K562 (cell line): ENCODE measurements around the gene CEACAM20. TPM values are rescaled to one million over a fixed set of nuclear protein-coding genes. Genes with fewer than 3 reads are reported as not detected.

ENCODE experiments used
- BCL6 ChIP-seq: fragments of 250-450 bp; sonication (Bioruptor Pico); IDR thresholded peaks from 2 replicates; pipeline ENCODE4 v1.4.0; 2020
- CSDE1 ChIP-seq, 2 experiments: fragments of 450-650 bp; IDR thresholded peaks; 2 replicates each; pipeline ENCODE4 v1.6.1; 2016; ENCODE audit warnings: mild to moderate bottlenecking in 1 of 2
- E2F8 ChIP-seq: fragments of 450-650 bp; IDR thresholded peaks from 2 replicates; pipeline ENCODE4 v1.7.1; 2018; ENCODE audit warnings: mild to moderate bottlenecking, low read depth; ENCODE audit not compliant: partially characterized antibody
- EGR1 ChIP-seq: fragments of 450-650 bp; conservative IDR thresholded peaks from 2 replicates; pipeline ENCODE4 v1.6.1; 2017; ENCODE audit warnings: mild to moderate bottlenecking
- HDAC8 ChIP-seq: fragments of 450-650 bp; IDR thresholded peaks from 2 replicates; pipeline ENCODE4 v1.6.1; 2016; ENCODE audit warnings: mild to moderate bottlenecking, missing genetic modification characterization, moderate library complexity, missing compliant biosample characterization
- HIVEP1 ChIP-seq: fragments of 250-450 bp; sonication (Bioruptor Pico); IDR thresholded peaks from 2 replicates; pipeline ENCODE4 v1.4.0; 2020; ENCODE audit warnings: mild to moderate bottlenecking
- MCM7 ChIP-seq, 2 experiments: fragments of 450-650 bp; IDR thresholded peaks; 2 replicates each; pipeline ENCODE4 v1.6.1; 2016 to 2018
- MXI1 ChIP-seq: IDR thresholded peaks from 2 replicates; pipeline ENCODE4 v1.6.1; 2011; ENCODE audit warnings: low read depth, mild to moderate bottlenecking, improper control_type of control experiment, low read length
- NFIX ChIP-seq: fragments of 250-450 bp; sonication (Bioruptor Pico); IDR thresholded peaks from 2 replicates; pipeline ENCODE4 v1.4.0; 2020; ENCODE audit warnings: low read depth, mild to moderate bottlenecking, moderate library complexity
- ZNF146 ChIP-seq: IDR thresholded peaks from one replicate; pipeline ENCODE4 v1.6.1; 2018; ENCODE audit warnings: missing compliant biosample characterization; ENCODE audit not compliant: unreplicated experiment
- ZNF217 ChIP-seq: sonication (generic); formaldehyde crosslinking; IDR thresholded peaks from 2 replicates; pipeline ENCODE4 v1.8.0; 2022; ENCODE audit warnings: mild to moderate bottlenecking, missing genetic modification reagents
- ZNF224 ChIP-seq: sonication (generic); formaldehyde crosslinking; IDR thresholded peaks from 2 replicates; pipeline ENCODE4 v1.8.0; 2022; ENCODE audit warnings: mild to moderate bottlenecking, missing genetic modification reagents
- ZNF280A ChIP-seq: fragments of 450-650 bp; IDR thresholded peaks from 2 replicates; pipeline ENCODE4 v1.6.1; 2018; ENCODE audit warnings: mild to moderate bottlenecking, low read depth; ENCODE audit not compliant: partially characterized antibody
- ZNF431 ChIP-seq: sonication (generic); formaldehyde crosslinking; IDR thresholded peaks from 2 replicates; pipeline ENCODE4 v1.8.0; 2022; ENCODE audit warnings: mild to moderate bottlenecking, missing genetic modification reagents
- ZNF57 ChIP-seq: fragments of 450-650 bp; formaldehyde crosslinking; IDR thresholded peaks from 2 replicates; pipeline ENCODE4 v1.4.0; 2020; ENCODE audit warnings: mild to moderate bottlenecking, moderate library complexity
- ZNF695 ChIP-seq: fragments of 450-650 bp; formaldehyde crosslinking; IDR thresholded peaks from 2 replicates; pipeline ENCODE4 v1.4.0; 2020; ENCODE audit warnings: mild to moderate bottlenecking, moderate library complexity
- ZNF778 ChIP-seq: fragments of 450-650 bp; formaldehyde crosslinking; IDR thresholded peaks from 2 replicates; pipeline ENCODE4 v1.4.0; 2020; ENCODE audit warnings: mild to moderate bottlenecking, moderate library complexity
- ZNF830 ChIP-seq: fragments of 250-450 bp; sonication (Bioruptor Pico); IDR thresholded peaks from 2 replicates; pipeline ENCODE4 v1.5.0; 2021; ENCODE audit warnings: mild to moderate bottlenecking
- polyA plus RNA-seq, 8 experiments: library from polyadenylated mRNA; depleted of rRNA in 4 of 8; stranded (reverse) in 5 of 8; unstranded in 3 of 8; fragments of >200 nt; fragmentation: Nextera tagmentation in 2 of 8; fragmentation: Illumina TruSeq in 1 of 8; extraction: Ambion mirVana in 2 of 8; extraction: Trizol in 1 of 8; gene quantifications; 2 replicates each; pipeline versions ENCODE4 v1.2.1 to v1.2.3, GENCODE V29; 2011 to 2014; ENCODE audit warnings: inconsistent platforms in 1 of 8, missing spikeins in 1 of 8
- total RNA-seq, 7 experiments: library from RNA; depleted of rRNA in 6 of 7; stranded (reverse); fragments of >200 nt in 6 of 7; fragmentation: Illumina TruSeq in 2 of 7; extraction: Trizol in 2 of 7; gene quantifications; 2 replicates each; pipeline versions ENCODE4 v1.2.1 to v1.2.3, GENCODE V29; 2011 to 2021; ENCODE audit warnings: low replicate concordance in 1 of 7
- TF ChIP-seq, protein P1 (sequence below), 2 experiments: fragments of 150-350 bp in 1 of 2; IDR thresholded peaks; 2 replicates each; pipeline ENCODE4 v1.6.1; 2012 to 2016; ENCODE audit warnings: low read depth in 2 of 2, low read length in 2 of 2, mild to moderate bottlenecking in 1 of 2, moderate library complexity in 1 of 2

Gene CEACAM20
- total and polyA plus RNA-seq, 9 of the 15 experiments (the other 6 are each of a cell fraction or from before 2014, with no cell fraction given), result not detected

GRCh38 chr19:44499962-44500949 is 29.2 kb downstream of the CEACAM20 start, which contains the start of gene ZNF180 (continued):
- TF ChIP-seq, protein P1, sequence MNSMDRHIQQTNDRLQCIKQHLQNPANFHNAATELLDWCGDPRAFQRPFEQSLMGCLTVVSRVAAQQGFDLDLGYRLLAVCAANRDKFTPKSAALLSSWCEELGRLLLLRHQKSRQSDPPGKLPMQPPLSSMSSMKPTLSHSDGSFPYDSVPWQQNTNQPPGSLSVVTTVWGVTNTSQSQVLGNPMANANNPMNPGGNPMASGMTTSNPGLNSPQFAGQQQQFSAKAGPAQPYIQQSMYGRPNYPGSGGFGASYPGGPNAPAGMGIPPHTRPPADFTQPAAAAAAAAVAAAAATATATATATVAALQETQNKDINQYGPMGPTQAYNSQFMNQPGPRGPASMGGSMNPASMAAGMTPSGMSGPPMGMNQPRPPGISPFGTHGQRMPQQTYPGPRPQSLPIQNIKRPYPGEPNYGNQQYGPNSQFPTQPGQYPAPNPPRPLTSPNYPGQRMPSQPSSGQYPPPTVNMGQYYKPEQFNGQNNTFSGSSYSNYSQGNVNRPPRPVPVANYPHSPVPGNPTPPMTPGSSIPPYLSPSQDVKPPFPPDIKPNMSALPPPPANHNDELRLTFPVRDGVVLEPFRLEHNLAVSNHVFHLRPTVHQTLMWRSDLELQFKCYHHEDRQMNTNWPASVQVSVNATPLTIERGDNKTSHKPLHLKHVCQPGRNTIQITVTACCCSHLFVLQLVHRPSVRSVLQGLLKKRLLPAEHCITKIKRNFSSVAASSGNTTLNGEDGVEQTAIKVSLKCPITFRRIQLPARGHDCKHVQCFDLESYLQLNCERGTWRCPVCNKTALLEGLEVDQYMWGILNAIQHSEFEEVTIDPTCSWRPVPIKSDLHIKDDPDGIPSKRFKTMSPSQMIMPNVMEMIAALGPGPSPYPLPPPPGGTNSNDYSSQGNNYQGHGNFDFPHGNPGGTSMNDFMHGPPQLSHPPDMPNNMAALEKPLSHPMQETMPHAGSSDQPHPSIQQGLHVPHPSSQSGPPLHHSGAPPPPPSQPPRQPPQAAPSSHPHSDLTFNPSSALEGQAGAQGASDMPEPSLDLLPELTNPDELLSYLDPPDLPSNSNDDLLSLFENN (IDR thresholded peaks at IDR 0.05; ENCODE audit: low read depth in 2 of 2, low read length in 2 of 2), result peak in 1 of 2 experiments; percentile 24; a peak in 1 of 4 replicates
- TF ChIP-seq MCM7 (IDR thresholded peaks at IDR 0.05) (no peak), HDAC8 (tag) (peak; percentile 28; the same call in 1 of the 2 replicates), MXI1 (no peak; the same call in 1 of the 2 replicates), ZNF830 (CRISPR knock-in tag) (no peak), ZNF778 (CRISPR knock-in tag) (no peak), ZNF280A (no peak), ZNF57 (CRISPR knock-in tag) (no peak), HIVEP1 (CRISPR knock-in tag) (no peak), ZNF224 (CRISPR knock-in tag) (no peak), ZNF146 (CRISPR knock-in tag) (no peak), NFIX (CRISPR knock-in tag) (peak; percentile 54; the same call in 1 of the 2 replicates), BCL6 (CRISPR knock-in tag) (no peak), CSDE1 (IDR thresholded peaks at IDR 0.05) (peak in 1 of 2 experiments; percentile 56; a peak in 1 of 4 replicates), E2F8 (peak; percentile 90), ZNF217 (CRISPR knock-in tag) (no peak), EGR1 (peak; percentile 66), ZNF431 (no peak), ZNF695 (CRISPR knock-in tag) (no peak)
